ENCODE results near the gene ERP27. TPM values are rescaled to one million over a fixed set of nuclear protein-coding genes. Genes with fewer than 3 reads are reported as not detected.

ERP27 gene
- total RNA-seq, 4 donors from 2014 or later: 0.54 to 3.4 (median 0.96) TPM; not detected in 1

DNA sequence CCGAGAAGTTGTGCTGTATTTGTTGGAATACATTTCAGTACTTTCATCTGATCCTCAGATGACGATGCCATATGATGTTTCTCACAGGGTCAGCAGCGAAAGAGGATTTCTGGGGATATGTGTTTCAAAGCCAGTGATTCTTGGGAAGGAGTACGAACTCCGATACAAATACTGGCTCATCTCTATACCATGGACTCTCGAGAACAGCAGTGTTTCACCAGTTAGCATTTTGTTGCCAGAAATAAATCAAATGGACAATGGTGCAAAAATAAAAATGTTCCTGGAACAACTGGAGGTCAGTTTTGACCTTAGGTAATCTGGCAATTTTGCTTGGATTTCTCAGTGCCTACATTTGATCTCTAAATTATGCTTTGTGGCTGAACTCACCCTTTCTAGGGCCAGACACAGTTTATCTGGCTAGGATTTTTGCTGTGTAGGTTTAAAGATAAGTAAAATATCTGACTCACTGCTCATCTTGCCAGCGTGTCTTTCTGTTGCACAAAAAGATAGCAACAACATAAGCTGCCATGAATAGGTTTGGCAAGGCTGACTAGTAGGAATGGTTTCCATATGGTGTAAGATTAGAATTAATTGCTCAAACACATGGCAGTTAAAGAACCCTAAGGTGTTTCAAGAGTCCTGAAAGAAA lies 41.7 kb downstream of the ERP27 start:
- Histone ChIP-seq H3K4me3 (no peak overlapping the region), H3K27me3 (no peaks in the 10 kb centered on the region), H3K4me1 (peaks cover 14 to 56% (median 15%) of the 10 kb centered on the region in 3 donors), H3K27ac (peak overlapping the region; percentile 55 to 67 (median 62)), H3K36me3 (no peaks in the 10 kb centered on the region), H3K9me3 (no peaks in the 10 kb centered on the region)
- ATAC-seq: no peak
- TF ChIP-seq POLR2AphosphoS5 (IDR thresholded peaks at IDR 0.05) (no peak), POLR2A (IDR thresholded peaks at IDR 0.05) (no peak), EP300 (IDR thresholded peaks at IDR 0.05) (no peak)
- TF ChIP-seq, protein P1, sequence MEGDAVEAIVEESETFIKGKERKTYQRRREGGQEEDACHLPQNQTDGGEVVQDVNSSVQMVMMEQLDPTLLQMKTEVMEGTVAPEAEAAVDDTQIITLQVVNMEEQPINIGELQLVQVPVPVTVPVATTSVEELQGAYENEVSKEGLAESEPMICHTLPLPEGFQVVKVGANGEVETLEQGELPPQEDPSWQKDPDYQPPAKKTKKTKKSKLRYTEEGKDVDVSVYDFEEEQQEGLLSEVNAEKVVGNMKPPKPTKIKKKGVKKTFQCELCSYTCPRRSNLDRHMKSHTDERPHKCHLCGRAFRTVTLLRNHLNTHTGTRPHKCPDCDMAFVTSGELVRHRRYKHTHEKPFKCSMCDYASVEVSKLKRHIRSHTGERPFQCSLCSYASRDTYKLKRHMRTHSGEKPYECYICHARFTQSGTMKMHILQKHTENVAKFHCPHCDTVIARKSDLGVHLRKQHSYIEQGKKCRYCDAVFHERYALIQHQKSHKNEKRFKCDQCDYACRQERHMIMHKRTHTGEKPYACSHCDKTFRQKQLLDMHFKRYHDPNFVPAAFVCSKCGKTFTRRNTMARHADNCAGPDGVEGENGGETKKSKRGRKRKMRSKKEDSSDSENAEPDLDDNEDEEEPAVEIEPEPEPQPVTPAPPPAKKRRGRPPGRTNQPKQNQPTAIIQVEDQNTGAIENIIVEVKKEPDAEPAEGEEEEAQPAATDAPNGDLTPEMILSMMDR (IDR thresholded peaks at IDR 0.05): no peak
- WGBS, 2 donors (ENCODE audit: low coverage in 1 of 2): 26 to 28% methylated on average over 7 of the region's 7 CpGs

DNA sequence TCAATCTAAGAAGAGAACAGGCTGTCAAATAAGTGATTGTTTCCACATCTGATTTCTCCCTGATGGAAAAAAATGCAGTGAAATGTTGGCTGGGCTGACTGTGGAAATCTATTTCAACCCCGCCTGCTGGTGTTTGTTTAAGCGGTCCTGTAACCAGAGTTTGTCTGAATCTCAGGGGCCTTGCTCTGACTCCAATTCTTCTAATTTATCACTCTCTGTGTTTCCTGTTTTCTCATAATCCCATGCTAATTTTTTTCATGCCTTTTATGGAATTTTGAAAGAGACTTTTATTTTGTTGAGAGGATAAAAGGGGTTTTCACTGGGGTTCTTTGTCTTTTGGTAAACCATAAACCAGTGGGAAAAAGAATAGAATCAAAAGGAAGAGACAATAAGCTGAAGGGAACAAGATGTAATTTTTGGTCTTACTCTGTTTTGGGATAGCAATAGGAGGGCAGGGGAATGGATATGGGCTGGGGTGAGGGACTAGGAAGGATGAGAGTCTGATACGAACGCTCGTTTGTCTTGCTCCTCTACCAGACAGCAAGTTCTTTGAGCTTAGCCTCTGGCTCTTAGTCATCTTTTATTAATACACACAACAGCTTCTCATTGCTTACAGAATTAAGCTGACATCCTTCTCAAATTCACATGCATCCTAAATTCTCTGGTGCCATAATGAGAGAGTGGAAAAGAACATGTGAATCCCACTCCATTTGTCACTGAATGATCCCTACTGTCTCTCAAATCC lies 44.7 kb downstream of the ERP27 start:
- TF ChIP-seq, protein P1 (IDR thresholded peaks at IDR 0.05): no peak
- no peak for TF ChIP-seq EP300 (IDR thresholded peaks at IDR 0.05)
- Histone ChIP-seq H3K4me3 (no peak overlapping the region), H3K27ac (peak overlapping the region; percentile 63 to 86 (median 76)), H3K9me3 (no peaks in the 10 kb centered on the region), H3K36me3 (no peaks in the 10 kb centered on the region), H3K27me3 (no peaks in the 10 kb centered on the region), H3K4me1 (peaks cover 14 to 53% (median 15%) of the 10 kb centered on the region in 3 donors)
- WGBS, 2 donors (ENCODE audit: low coverage in 1 of 2): 30 to 41% methylated on average over 5 of the region's 5 CpGs
- ATAC-seq: peak; percentile 62

DNA sequence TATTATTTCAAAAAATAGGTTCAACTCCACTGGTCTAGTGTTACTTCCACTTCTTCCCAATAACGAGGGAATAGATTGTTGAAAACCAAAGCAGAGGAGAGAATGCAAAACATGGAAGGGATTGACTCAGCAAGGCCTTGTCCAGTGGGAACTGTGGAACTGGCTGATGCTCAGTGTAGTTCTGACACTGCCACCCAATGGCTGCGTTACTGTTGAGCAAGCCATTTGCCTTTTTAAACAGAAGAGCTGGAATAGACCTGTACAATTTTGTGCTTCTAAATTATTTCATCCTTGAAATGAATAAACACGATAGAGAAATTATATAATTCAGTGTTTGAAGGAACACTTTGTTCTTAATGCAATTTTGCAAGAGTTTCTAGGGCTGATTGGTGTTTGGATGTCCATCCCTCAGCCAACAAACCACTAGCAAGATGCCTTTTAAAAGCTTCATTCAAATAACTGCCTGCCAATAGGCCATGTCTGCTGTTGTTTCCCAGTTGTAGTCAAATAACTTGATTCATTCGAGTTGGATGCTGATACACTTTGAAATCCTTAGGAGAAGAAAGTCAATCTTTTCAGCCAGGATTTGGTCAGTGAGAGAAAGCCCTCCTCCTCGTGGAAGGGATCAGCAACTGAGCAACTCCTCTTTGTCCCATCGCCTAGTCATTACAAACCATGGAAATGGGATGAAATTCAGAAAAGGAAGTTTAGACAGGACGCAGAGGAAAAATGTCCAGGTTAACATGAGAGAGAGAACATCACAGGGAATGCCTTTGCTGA lies 45.4 kb downstream of the ERP27 start:
- no peak overlapping the region for H3K4me3 ChIP-seq
- peaks cover 14 to 53% (median 15%) of the 10 kb centered on the region in 3 donors for H3K4me1 ChIP-seq
- peak overlapping the region; percentile 63 to 86 (median 76) for H3K27ac ChIP-seq
- H3K36me3 ChIP-seq: no peaks in the 10 kb centered on the region
- 42 to 60% methylated on average over 5 to 7 of the region's 7 CpGs for WGBS, 2 donors (ENCODE audit: low coverage in 1 of 2)
- ATAC-seq: peak; percentile 93
- TF ChIP-seq, protein P1 (IDR thresholded peaks at IDR 0.05): peak in 3 of 4 experiments; percentile 24 to 49 (median 32)
- no peak for TF ChIP-seq POLR2A (IDR thresholded peaks at IDR 0.05)
- no peaks in the 10 kb centered on the region for H3K9me3 ChIP-seq
- H3K27me3 ChIP-seq: no peaks in the 10 kb centered on the region

DNA sequence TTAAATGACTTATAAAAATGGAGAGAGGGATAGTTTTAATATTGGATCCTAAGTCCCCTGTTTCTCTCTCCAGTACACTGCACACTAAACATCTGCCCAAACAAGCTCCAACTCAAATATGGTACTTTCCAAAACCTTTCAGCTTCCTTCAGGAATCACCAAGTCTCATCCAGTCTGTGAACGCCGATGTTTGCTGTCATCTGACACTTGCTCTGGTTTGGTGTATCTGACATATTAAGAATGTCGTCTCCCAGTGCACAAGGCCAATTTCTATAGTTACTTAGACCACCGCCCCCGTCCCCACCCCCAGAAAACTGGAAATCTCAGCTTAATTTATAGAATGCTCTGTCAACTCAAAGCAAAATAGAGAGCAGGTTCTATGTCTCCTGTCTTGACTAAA lies 47.6 kb downstream of the ERP27 start:
- 66 to 91% methylated on average over 4 to 5 of the region's 5 CpGs for WGBS, 2 donors (ENCODE audit: low coverage in 1 of 2)
- Histone ChIP-seq H3K4me1 (peaks cover 9 to 49% (median 10%) of the 10 kb centered on the region in 3 donors), H3K36me3 (no peaks in the 10 kb centered on the region), H3K4me3 (no peak overlapping the region), H3K27me3 (no peaks in the 10 kb centered on the region), H3K9me3 (no peaks in the 10 kb centered on the region), H3K27ac (no peak overlapping the region)
- no peak for ATAC-seq
- TF ChIP-seq, protein P1 (IDR thresholded peaks at IDR 0.05): no peak
- TF ChIP-seq POLR2A (IDR thresholded peaks at IDR 0.05): no peak
